Measurements from ENCODE around the gene DENND11. TPM values are rescaled to one million over a fixed set of nuclear protein-coding genes. Genes with fewer than 3 reads are reported as not detected.

Gene DENND11
- total and polyA plus RNA-seq, 9 donors = 6.0 to 15.7 (median 13.0) TPM

DNA sequence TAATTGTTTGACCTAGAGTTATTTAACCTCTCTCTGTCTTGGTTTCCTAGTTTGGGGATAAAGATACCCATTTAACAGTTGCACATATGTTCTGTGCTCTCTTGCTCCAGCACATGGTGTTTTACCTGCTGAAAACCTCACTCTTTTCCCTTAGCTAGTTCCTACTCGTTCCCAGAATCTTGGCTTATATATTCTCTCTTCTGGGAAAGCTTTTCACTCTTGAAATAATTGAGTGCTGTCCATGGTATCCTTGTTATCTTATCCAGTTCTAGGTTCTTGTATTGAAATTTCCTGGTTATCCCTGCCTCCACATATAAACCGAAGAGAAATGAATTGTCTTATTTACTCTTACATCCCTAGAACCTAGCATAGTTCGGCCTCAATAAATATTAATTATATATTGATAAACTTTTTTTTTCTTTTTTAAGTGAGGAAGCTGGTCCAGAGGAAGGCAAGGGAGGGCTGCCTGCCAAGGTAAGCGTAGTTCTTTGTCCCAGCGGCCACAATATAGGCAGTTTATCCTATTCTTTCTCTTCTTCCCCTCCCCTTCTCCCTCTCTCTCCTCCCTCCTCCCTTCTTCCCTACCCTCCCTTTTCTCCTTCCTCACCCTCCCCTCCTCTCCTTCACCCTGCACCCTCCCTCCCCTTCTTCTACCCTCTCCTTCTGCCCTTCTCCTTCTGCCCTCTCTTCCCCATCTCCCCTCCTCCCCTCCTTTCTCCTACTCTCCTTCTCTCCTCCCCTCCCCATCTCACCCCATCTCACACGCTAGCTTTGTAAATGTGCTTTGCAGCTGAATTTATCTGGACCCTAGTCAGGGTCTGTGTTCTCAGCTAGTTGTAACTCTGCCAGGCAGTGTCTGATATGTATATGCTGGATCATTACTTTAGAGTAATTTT is 14.1 kb upstream of the DENND11 start:
- no peaks in the 10 kb centered on the region for H3K9me3 ChIP-seq
- 71 to 72% (median 71%) methylated on average over 6 of the region's 6 CpGs for WGBS, 3 donors
- no peak for DNase-seq
- H3K27me3 ChIP-seq = no peaks in the 10 kb centered on the region
- H3K4me1 ChIP-seq (ENCODE audit: insufficient read depth) = no peaks in the 10 kb centered on the region
- no peak for TF ChIP-seq POLR2A (IDR thresholded peaks at IDR 0.05)
- TF ChIP-seq, protein P1, sequence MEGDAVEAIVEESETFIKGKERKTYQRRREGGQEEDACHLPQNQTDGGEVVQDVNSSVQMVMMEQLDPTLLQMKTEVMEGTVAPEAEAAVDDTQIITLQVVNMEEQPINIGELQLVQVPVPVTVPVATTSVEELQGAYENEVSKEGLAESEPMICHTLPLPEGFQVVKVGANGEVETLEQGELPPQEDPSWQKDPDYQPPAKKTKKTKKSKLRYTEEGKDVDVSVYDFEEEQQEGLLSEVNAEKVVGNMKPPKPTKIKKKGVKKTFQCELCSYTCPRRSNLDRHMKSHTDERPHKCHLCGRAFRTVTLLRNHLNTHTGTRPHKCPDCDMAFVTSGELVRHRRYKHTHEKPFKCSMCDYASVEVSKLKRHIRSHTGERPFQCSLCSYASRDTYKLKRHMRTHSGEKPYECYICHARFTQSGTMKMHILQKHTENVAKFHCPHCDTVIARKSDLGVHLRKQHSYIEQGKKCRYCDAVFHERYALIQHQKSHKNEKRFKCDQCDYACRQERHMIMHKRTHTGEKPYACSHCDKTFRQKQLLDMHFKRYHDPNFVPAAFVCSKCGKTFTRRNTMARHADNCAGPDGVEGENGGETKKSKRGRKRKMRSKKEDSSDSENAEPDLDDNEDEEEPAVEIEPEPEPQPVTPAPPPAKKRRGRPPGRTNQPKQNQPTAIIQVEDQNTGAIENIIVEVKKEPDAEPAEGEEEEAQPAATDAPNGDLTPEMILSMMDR (IDR thresholded peaks at IDR 0.05) = no peak
- no peak for TF ChIP-seq EP300 (IDR thresholded peaks at IDR 0.05)
- intact Hi-C loops (cut with DNase I) = no loop called here
- no peak overlapping the region for H3K27ac ChIP-seq
- H3K36me3 ChIP-seq = no peaks in the 10 kb centered on the region
- H3K4me3 ChIP-seq = no peak overlapping the region

DNA sequence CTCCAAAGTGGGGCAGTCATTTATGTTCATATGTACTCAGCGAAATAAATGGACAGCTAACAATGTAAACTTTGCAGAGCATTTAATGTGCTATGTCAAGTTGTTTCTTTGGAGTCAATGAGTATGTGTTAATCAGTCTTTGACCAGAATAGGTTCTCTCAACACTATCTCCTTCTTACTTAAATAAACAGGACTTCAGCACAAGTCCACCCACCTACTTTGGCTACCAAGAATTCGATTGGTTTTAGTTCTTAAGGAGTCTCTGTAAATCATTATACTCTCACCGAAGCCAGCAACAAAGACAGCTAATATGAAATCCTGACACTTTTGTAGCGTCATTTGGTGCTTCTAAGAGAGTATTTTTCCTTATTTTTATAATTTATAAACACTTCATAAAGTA is 13.1 kb upstream of the DENND11 start:
- no peak for DNase-seq
- H3K4me1 ChIP-seq (ENCODE audit: insufficient read depth) = no peaks in the 10 kb centered on the region
- no peak for TF ChIP-seq POLR2A (IDR thresholded peaks at IDR 0.05)
- TF ChIP-seq, protein P1 (IDR thresholded peaks at IDR 0.05) = no peak
- no peak for TF ChIP-seq EP300 (IDR thresholded peaks at IDR 0.05)
- WGBS, 3 donors = 68 to 84% (median 80%) methylated on average over 4 of the region's 4 CpGs
- no peaks in the 10 kb centered on the region for H3K9me3 ChIP-seq
- H3K27me3 ChIP-seq = no peaks in the 10 kb centered on the region
- H3K36me3 ChIP-seq = no peaks in the 10 kb centered on the region
- no peak overlapping the region for H3K4me3 ChIP-seq
- no peak overlapping the region for H3K27ac ChIP-seq
- intact Hi-C loops (cut with DNase I) = no loop called here

DNA sequence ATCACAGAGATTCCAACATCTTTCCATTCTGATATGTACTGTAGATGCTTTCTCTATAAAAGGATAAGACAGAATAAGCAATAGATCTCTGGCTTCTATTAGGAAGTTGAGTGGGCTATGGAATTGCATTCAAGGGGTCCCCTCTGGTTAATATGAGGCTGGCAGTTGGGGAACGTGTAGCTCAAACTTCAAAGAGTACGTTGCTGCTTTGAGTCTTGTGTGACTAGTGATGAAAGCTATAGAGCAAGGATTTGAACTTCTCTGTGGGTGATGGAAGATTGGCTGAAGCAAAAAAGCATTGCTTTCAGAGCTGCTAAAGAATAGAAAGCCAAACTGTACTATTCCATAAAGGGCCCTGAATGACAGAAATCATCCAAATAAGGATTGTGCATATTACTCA is 12.6 kb upstream of the DENND11 start:
- no peaks in the 10 kb centered on the region for H3K36me3 ChIP-seq
- TF ChIP-seq EP300 (IDR thresholded peaks at IDR 0.05) = no peak
- H3K4me3 ChIP-seq = no peak overlapping the region
- intact Hi-C loops (cut with DNase I) = no loop called here
- H3K4me1 ChIP-seq (ENCODE audit: insufficient read depth) = no peaks in the 10 kb centered on the region
- H3K9me3 ChIP-seq = no peaks in the 10 kb centered on the region
- no peak overlapping the region for H3K27ac ChIP-seq
- DNase-seq = no peak
- WGBS, 3 donors = 75 to 82% (median 81%) methylated on average over 2 of the region's 2 CpGs
- no peaks in the 10 kb centered on the region for H3K27me3 ChIP-seq

DNA sequence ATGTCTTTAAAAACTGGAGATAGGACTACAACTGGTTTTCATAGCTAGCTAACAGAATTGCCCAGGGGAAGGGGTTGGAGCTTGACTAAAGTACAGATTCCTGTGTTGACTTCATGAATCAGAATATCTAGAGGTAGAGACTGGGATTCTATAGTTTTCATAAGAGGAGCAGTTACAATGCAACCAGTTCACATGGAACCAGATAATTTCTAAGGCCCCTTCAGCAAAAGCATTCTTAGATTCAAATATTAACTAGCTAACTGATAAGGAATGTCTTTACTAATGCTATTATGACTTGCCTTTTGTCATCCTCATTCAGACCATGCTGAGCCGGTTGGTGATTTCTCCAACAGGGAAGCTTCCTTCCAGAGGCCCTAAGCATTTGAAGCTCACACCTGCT is 11.9 kb upstream of the DENND11 start:
- H3K9me3 ChIP-seq = no peaks in the 10 kb centered on the region

More for the DNA sequence above, 11.9 kb upstream of the DENND11 start:
- no peak for DNase-seq
- intact Hi-C loops (cut with DNase I) = no loop called here
- H3K36me3 ChIP-seq = no peaks in the 10 kb centered on the region
- no peaks in the 10 kb centered on the region for H3K27me3 ChIP-seq
- H3K27ac ChIP-seq = no peak overlapping the region
- no peak overlapping the region for H3K4me3 ChIP-seq
- TF ChIP-seq EP300 (IDR thresholded peaks at IDR 0.05) = no peak
- no peak for TF ChIP-seq POLR2A (IDR thresholded peaks at IDR 0.05)
- TF ChIP-seq, protein P1 (IDR thresholded peaks at IDR 0.05) = no peak
- H3K4me1 ChIP-seq (ENCODE audit: insufficient read depth) = no peaks in the 10 kb centered on the region
- 82 to 95% (median 93%) methylated on average over 1 of the region's 1 CpG for WGBS, 3 donors
